Fibroblast of the aortic adventitia (primary cell): ENCODE results near the gene MAP4K3. TPM values are rescaled to one million over a fixed set of nuclear protein-coding genes. Genes with fewer than 3 reads are reported as not detected.
"Not testable (repeated sequence)": the region's sequence is repeated elsewhere in the genome, so short reads cannot be mapped to it uniquely, and the experiment has no call there.

ENCODE experiments used
- DNase-seq: peaks from one replicate; pipeline ENCODE4 v3.0.0-alpha.2; 2010; ENCODE audit warnings: low read depth
- H3K4me3 ChIP-seq: 2 replicates; pipeline ENCODE4 v1.5.1; 2011; ENCODE audit warnings: low read depth, mild to moderate bottlenecking, control low read depth, low read length, moderate library complexity
- total RNA-seq: library from RNA; depleted of rRNA; stranded (reverse); fragments of >200 nt; gene quantifications from 2 replicates; pipeline ENCODE4 v1.2.3, GENCODE V29; 2012; ENCODE audit warnings: low replicate concordance
- TF ChIP-seq, protein P1 (sequence below): IDR thresholded peaks from 2 replicates; pipeline ENCODE4 v1.5.1; 2011; ENCODE audit warnings: mild to moderate bottlenecking, low read length, control low read depth, inconsistent platforms; ENCODE audit not compliant: insufficient read depth

Gene MAP4K3
- total RNA-seq, 1 donor: 48.0 TPM

DNA sequence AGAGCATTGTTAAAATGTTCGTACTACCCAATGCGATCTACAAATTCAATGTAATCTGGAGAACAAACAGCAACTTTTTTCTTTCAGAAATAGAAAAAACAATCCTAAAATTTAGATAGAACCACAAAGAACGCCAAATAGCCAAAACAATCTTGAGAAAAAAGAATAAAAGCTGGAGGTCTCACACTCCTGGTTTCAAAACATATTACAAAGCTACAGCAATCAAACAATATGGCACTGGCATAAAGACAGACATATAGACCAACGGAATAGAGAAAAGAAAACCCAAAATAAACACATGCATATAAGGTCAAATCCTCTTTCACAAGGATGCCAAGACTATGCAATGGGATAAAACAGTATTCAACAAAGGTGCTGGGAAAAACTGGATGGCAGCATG lies 74.5 kb downstream of the MAP4K3 start:
- DNase-seq: no peak
- TF ChIP-seq, protein P1, sequence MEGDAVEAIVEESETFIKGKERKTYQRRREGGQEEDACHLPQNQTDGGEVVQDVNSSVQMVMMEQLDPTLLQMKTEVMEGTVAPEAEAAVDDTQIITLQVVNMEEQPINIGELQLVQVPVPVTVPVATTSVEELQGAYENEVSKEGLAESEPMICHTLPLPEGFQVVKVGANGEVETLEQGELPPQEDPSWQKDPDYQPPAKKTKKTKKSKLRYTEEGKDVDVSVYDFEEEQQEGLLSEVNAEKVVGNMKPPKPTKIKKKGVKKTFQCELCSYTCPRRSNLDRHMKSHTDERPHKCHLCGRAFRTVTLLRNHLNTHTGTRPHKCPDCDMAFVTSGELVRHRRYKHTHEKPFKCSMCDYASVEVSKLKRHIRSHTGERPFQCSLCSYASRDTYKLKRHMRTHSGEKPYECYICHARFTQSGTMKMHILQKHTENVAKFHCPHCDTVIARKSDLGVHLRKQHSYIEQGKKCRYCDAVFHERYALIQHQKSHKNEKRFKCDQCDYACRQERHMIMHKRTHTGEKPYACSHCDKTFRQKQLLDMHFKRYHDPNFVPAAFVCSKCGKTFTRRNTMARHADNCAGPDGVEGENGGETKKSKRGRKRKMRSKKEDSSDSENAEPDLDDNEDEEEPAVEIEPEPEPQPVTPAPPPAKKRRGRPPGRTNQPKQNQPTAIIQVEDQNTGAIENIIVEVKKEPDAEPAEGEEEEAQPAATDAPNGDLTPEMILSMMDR: no peak
- H3K4me3 ChIP-seq: no peak overlapping the region

DNA sequence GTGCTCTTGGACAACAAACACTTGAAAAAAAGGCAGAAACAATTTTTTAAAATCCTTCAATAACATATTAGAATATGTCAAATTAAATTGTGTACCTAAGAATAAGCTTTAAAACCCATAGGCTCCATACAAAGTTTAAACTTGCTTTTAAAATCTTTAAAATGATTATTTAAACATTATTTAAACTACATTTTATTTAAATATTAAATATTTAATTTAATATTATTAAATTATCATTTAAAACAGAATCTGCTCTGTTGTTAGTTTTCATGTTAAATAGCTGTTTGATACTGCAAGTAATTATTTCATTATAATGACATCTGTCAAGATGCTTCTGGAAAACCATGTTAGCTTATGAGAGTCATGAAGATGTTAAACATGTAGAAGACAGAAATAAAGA lies 75.6 kb downstream of the MAP4K3 start:
- TF ChIP-seq, protein P1: no peak
- H3K4me3 ChIP-seq: no peak overlapping the region
- DNase-seq: no peak

DNA sequence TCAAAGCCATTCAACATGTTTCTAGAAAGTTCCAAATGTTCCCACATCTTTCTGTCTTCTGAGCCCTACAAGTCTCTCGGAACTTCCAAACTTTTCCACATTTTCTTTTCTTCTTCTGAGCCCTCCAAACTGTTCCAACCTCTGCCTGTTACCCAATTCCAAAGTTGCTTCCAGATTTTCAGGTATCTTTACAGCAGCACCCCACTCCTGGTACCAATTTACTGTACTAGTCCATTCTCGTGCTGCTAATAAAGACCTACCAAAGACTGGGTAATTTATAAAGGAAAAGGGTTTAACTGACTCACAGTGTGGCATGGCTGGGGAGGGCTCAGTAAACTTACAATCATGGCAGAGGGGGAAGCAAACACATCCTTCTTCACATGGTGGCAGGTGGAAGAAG lies 76.7 kb downstream of the MAP4K3 start:
- H3K4me3 ChIP-seq, DNase-seq: not testable (repeated sequence)

DNA sequence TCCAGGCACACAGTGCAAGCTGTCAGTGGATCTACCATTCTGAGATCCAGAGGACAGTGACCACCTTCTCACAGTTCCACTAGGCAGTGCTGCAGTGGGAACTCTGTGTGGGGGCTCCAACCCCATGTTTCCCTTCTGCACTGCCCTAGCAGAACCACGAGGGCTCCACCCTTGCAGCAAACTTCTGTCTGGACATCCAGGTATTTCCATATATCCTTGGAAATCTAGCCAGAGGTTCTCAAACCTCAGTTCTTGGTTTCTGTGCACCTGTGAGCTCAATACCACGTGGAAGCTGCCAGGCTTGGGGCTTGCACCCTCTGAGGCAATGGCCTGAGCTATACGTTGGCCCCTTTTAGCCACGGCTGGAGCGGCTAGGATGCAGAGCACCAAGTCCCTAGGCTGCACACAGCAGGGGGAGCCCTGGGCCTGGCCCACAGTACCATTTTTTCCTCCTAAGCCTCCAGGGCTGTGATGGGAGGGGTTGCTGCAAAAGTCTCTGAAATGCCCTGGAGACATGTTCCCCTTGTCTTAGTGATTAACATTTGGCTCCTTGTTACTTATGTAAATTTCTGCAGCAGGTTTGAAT lies 77.5 kb downstream of the MAP4K3 start:
- TF ChIP-seq, protein P1: no peak
- DNase-seq: no peak
- H3K4me3 ChIP-seq: no peak overlapping the region

DNA sequence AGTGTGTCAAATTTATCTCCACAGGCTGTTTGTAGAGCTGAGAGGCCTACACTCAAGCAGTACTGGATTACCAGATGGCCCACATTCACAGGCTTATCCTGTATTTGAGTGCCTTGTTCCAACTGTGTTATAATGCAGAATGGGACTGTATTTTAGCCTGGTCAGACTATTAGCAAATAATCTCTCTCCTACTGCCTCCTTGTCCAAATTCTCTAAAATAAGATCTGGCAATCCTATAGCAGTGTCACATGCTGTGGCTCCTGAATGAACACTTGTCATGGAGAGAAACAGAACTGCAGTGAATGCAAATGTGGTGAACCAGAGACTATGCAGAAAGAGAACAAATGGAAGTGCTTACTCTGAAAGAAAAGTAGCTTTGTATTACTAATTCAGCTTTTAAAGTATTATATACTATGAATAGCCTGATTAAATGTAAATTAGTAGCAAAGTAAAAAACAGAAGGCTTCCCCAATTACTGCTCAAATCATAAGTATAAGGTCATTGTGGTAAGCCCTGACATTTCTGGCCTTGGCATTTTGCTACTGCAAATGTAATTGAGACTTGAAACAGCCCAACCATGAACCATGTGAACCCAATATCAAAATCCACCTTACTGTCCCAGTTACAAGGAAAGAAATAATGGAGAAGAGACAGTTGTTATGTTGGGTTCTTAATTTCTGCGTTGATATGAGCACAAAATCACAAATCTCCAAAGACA lies 80.0 kb downstream of the MAP4K3 start:
- no peak for DNase-seq
- TF ChIP-seq, protein P1: no peak
- no peak overlapping the region for H3K4me3 ChIP-seq

DNA sequence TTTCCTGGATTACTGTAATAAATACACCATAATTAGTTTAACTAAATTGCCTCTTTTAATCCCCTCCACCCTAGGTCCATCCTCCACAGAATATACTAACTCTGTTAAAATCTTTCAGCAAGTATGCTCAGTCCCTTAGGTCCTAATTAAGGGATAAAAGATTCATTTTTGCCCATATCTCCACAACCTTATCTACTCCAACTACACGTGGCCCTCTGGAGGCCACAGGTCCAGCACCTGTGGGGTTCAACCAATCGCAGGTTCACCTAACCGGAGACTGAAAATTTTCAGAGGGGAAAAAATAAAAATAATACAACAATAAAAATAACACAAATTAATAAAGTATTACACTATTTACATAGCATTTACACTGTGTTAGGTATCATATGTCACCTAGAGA lies 86.4 kb downstream of the MAP4K3 start:
- DNase-seq: no peak
- TF ChIP-seq, protein P1: no peak
- H3K4me3 ChIP-seq: no peak overlapping the region

DNA sequence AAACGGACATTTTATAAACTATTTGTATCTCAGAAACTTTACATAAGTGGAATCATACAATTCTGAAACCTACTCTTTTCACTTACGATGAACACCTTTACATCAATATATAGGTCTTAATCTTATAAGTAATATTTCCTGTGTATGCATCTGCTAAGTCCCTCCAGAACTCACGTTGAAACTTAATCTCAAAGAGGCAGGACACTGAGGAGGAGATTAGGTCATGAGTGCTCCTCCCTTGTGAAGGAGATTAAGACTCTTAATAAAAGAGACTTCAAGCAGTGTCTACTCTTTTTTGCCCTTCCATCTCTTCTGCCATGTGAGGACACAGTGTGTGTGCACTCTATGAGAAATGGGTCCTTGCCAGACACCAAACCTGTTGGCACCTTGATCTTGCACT lies 98.6 kb downstream of the MAP4K3 start:
- TF ChIP-seq, protein P1: no peak
- DNase-seq: no peak
- H3K4me3 ChIP-seq: no peak overlapping the region
